Panc1 (cell line): ENCODE measurements around the gene LSG1. TPM values are rescaled to one million over a fixed set of nuclear protein-coding genes. Genes with fewer than 3 reads are reported as not detected.

ENCODE experiments used
- ATAC-seq: fragments of 200-7000 bp; cut with Tn5 transposase; 2 replicates; pipeline ENCODE4 v1.9.1; 2020; ENCODE audit warnings: mild to moderate bottlenecking, moderate library complexity
- BruUV-seq: library from RNA; stranded (reverse); fragments of 400-500 nt; replicated peaks from 2 replicates; lab custom pipeline; 2021; lab: Mats Ljungman, UMichigan
- CTCF ChIA-PET: fragments of 300-600 bp; sonication (Branson Sonifier 250); formaldehyde crosslinking; loops from one replicate; lab custom pipeline; 2022; ENCODE audit warnings: antibody characterized with exemption; lab: Charles Lee
- POLR2A ChIA-PET: fragments of 300-600 bp; sonication (Branson Sonifier 250); formaldehyde crosslinking; loops from one replicate; lab custom pipeline; 2022; ENCODE audit warnings: antibody characterized with exemption; lab: Charles Lee
- DNase-seq: peaks from one replicate; pipeline ENCODE4 v3.0.0-alpha.2; 2010; ENCODE audit warnings: low read depth, low spot score
- H3K27ac ChIP-seq: 2 replicates; pipeline ENCODE4 v1.5.1; 2011; ENCODE audit warnings: mild to moderate bottlenecking, low read length, inconsistent platforms
- H3K27me3 ChIP-seq: fragments of 200-500 bp; sonication (Bioruptor generic); 2 replicates; pipeline ENCODE4 v1.6.0; 2014; ENCODE audit warnings: low read length, inconsistent platforms; ENCODE audit not compliant: control insufficient read depth, insufficient read depth
- H3K36me3 ChIP-seq: fragments of 200-500 bp; sonication (Bioruptor generic); 2 replicates; pipeline ENCODE4 v1.5.1; 2014; ENCODE audit warnings: inconsistent platforms, mild to moderate bottlenecking, low read length, moderate library complexity; ENCODE audit not compliant: control insufficient read depth, insufficient read depth
- H3K4me1 ChIP-seq: 2 replicates; pipeline ENCODE4 v1.5.1; 2011; ENCODE audit warnings: inconsistent platforms, mild to moderate bottlenecking, low read length, moderate library complexity; ENCODE audit not compliant: control insufficient read depth, insufficient read depth
- H3K4me3 ChIP-seq, 2 experiments: 2 replicates each; pipeline ENCODE4 v1.5.1; 2011 to 2012; ENCODE audit warnings: low read depth in 2 of 2, low read length in 2 of 2, mild to moderate bottlenecking in 2 of 2, inconsistent platforms in 1 of 2, moderate library complexity in 1 of 2
- H3K9me3 ChIP-seq: fragments of 200-500 bp; sonication (Bioruptor generic); 2 replicates; pipeline ENCODE4 v1.5.1; 2014; ENCODE audit warnings: low read depth, mild to moderate bottlenecking, inconsistent platforms, low read length, moderate library complexity; ENCODE audit not compliant: control insufficient read depth, insufficient read depth
- CTCF ChIP-seq: fragments of 450-650 bp; IDR thresholded peaks from 2 replicates; pipeline ENCODE4 v1.5.1; 2017; ENCODE audit warnings: mild to moderate bottlenecking
- POLR2AphosphoS5 ChIP-seq: IDR thresholded peaks from 2 replicates; pipeline ENCODE4 v1.6.1; 2012; ENCODE audit warnings: mild to moderate bottlenecking, low read depth, low read length, moderate library complexity
- REST ChIP-seq, 2 experiments: IDR thresholded peaks; 2 replicates each; pipeline ENCODE4 v1.6.1; 2011 to 2012; ENCODE audit warnings: low read depth in 2 of 2, control low read depth in 1 of 2, low read length in 1 of 2, mild to moderate bottlenecking in 1 of 2, moderate library complexity in 1 of 2; ENCODE audit not compliant: insufficient read depth in 1 of 2
- SIN3A ChIP-seq: IDR thresholded peaks from 2 replicates; pipeline ENCODE4 v1.6.1; 2012; ENCODE audit warnings: low read depth, mild to moderate bottlenecking, low read length, moderate library complexity, borderline replicate concordance; ENCODE audit not compliant: insufficient read depth
- TCF7L2 ChIP-seq: IDR thresholded peaks from 2 replicates; pipeline ENCODE4 v1.6.1; 2011; ENCODE audit warnings: mild to moderate bottlenecking, low read depth, low read length, inconsistent platforms
- in situ Hi-C: cut with HindIII; loops from 2 replicates; pipeline ENCODE4 v1.10.0; 2016; ENCODE audit warnings: low sequenced_read_pairs, low pct_unique_long_range_greater_than_20kb
- intact Hi-C: fragments of 100-400 bp; cut with micrococcal nuclease; formaldehyde crosslinking; loops from one replicate; pipeline ENCODE4 v1.10.0; 2022; ENCODE audit not compliant: unreplicated experiment
- total RNA-seq: library from RNA; stranded (reverse); gene quantifications from one replicate; pipeline ENCODE4 v1.2.1, GENCODE V29; 2021; ENCODE audit not compliant: unreplicated experiment

Gene LSG1
- total RNA-seq, 1 experiment from 2014 or later, result 72.9 TPM

DNA sequence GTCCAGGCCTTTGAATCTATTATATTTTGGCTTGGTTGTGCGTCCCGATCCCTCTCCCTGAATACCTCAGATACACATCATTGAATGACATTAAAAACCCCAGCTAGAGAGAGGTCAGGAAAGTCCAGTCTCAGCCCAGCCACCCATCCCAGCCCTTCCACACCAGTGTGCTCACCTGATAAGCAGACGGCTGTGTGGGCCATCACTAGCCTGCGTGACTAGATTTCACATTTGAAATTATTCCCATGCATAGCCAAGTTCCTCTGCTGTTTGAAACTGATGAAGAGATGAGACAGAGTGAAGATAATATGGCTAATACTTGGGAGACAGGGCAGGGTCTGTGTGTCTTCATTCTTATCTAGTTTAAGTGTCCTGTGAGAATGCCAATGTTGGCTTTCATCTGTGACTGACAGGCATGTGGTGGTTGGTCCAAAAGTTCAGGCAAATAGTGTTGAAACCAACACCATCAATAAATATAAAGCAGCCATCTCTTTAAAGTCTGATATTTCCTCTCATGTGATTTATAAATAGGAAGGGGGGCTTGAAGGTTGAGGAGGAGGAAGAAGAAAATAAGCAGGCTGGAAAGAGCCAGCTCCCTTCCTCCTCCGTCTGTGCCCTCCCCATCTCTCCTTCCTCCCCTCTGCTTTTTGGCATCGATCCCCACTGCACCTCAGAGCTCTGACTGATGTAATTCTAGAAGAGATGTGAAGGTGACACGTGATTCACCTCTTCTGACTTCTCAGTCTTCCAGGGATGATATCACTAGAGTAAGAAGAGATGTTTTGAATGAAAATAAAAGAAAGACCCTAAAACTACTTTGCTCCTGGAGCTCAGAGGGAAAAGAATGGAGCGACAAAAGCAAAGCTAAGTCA lies 18.7 kb upstream of the LSG1 start:
- Histone ChIP-seq H3K36me3 (no peaks in the 10 kb centered on the region), H3K9me3 (no peaks in the 10 kb centered on the region), H3K4me1 (peaks cover 37% of the 10 kb centered on the region), H3K27me3 (no peaks in the 10 kb centered on the region), H3K4me3 (no peak overlapping the region), H3K27ac (peak overlapping the region; percentile 78)
- in situ Hi-C loops (no loop called here), intact Hi-C loops (no loop called here)
- DNase-seq (no peak), ATAC-seq (no peak; the same call in 1 of the 2 replicates)
- TF ChIP-seq CTCF (no peak), REST (IDR thresholded peaks at IDR 0.05; ENCODE audit: insufficient read depth in 1 of 2, low read depth in 2 of 2, low read length in 1 of 2) (no peak), TCF7L2 (no peak), POLR2AphosphoS5 (no peak), SIN3A (no peak)
- BruUV-seq, result no TSS peak
- POLR2A ChIA-PET, result interaction anchor here (0.7 kb wide), 1 partner anchor 46 kb away, joined by 12 read pairs; no protein-coding TSS in a partner anchor
- CTCF ChIA-PET, result interaction anchor here (0.7 to 1.1 kb wide), 2 partner anchors 19 to 408 kb away, joined by 3 read pairs; partner anchors contain the start of gene LSG1

- CTCF ChIA-PET, result interaction anchor here (0.6 kb wide), 1 partner anchor 12 kb away, joined by 3 read pairs; no protein-coding TSS in a partner anchor
- Histone ChIP-seq H3K9me3 (no peaks in the 10 kb centered on the region), H3K36me3 (no peaks in the 10 kb centered on the region), H3K4me3 (peak overlapping the region; percentile 72 to 91), H3K27me3 (no peaks in the 10 kb centered on the region), H3K27ac (peak overlapping the region; percentile 80), H3K4me1 (peaks cover 43% of the 10 kb centered on the region)
- POLR2A ChIA-PET, result no interaction called here
- intact Hi-C loops (loop anchor here (10.0 kb wide), 3 partner anchors 185 to 835 kb away; no protein-coding TSS in a partner anchor), in situ Hi-C loops (no loop called here)
- BruUV-seq, result no TSS peak
- ATAC-seq (no peak), DNase-seq (no peak)
- no peak for TF ChIP-seq REST (IDR thresholded peaks at IDR 0.05; ENCODE audit: insufficient read depth in 1 of 2, low read depth in 2 of 2, low read length in 1 of 2)
- TF ChIP-seq POLR2AphosphoS5, result peak; percentile 11; the same call in 1 of the 2 replicates
Measured at GRCh38 chr3:194689493-194689944, 17.5 kb upstream of the LSG1 start.
